OCI-LY1 (cell line): ENCODE data around the gene SOCS4.

ENCODE experiments used
- H2AFZ ChIP-seq: fragments of 200-600 bp; sonication (generic), shearing (Covaris generic); 2 replicates; pipeline ENCODE4 v1.6.0; 2014; ENCODE audit warnings: antibody characterized with exemption, mild to moderate bottlenecking, low read length
- H3F3A ChIP-seq: fragments of 200-600 bp; sonication (generic), shearing (Covaris generic); 2 replicates; pipeline ENCODE4 v1.6.0; 2014; ENCODE audit warnings: mild to moderate bottlenecking, antibody characterized with exemption, low read length, moderate library complexity; ENCODE audit not compliant: insufficient read depth
- H3K27ac ChIP-seq: fragments of 200-600 bp; sonication (generic); 2 replicates; pipeline ENCODE4 v1.5.1; 2014; ENCODE audit warnings: low read length, mixed run types, mild to moderate bottlenecking, low read depth; ENCODE audit not compliant: poor library complexity, severe bottlenecking
- H3K27me3 ChIP-seq: fragments of 200-600 bp; sonication (generic); 2 replicates; pipeline ENCODE4 v1.6.0; 2014; ENCODE audit warnings: antibody characterized with exemption, mild to moderate bottlenecking, low read length, moderate library complexity; ENCODE audit not compliant: insufficient read depth
- H3K36me3 ChIP-seq: fragments of 200-600 bp; sonication (generic); 2 replicates; pipeline ENCODE4 v1.6.1; 2014; ENCODE audit warnings: mild to moderate bottlenecking, antibody characterized with exemption, low read length, moderate library complexity, mixed read lengths; ENCODE audit not compliant: insufficient read depth
- H3K4me1 ChIP-seq: fragments of 200-600 bp; sonication (generic); 2 replicates; pipeline ENCODE4 v1.5.1; 2014; ENCODE audit warnings: mild to moderate bottlenecking, low read length, moderate library complexity; ENCODE audit not compliant: insufficient read depth, severe bottlenecking
- H3K4me2 ChIP-seq: fragments of 200-600 bp; sonication (generic), shearing (Covaris generic); 2 replicates; pipeline ENCODE4 v1.6.1; 2014; ENCODE audit warnings: low read length
- H3K4me3 ChIP-seq: fragments of 200-600 bp; sonication (generic); 2 replicates; pipeline ENCODE4 v1.5.1; 2014; ENCODE audit warnings: low read length, low read depth, mild to moderate bottlenecking, mixed read lengths; ENCODE audit not compliant: poor library complexity, severe bottlenecking
- H3K79me2 ChIP-seq: fragments of 200-600 bp; shearing (Covaris generic); 2 replicates; pipeline ENCODE4 v1.6.1; 2016; ENCODE audit warnings: mixed run types, low read length, mixed read lengths; ENCODE audit not compliant: insufficient read depth
- H3K9ac ChIP-seq: fragments of 200-600 bp; sonication (generic), shearing (Covaris generic); 2 replicates; pipeline ENCODE4 v1.6.1; 2014; ENCODE audit warnings: mild to moderate bottlenecking, low read length, mixed read lengths
- H3K9me2 ChIP-seq: fragments of 200-600 bp; sonication (generic), shearing (Covaris generic); 2 replicates; pipeline ENCODE4 v1.6.1; 2014; ENCODE audit warnings: low read depth, mild to moderate bottlenecking, low read length, mixed read lengths
- H3K9me3 ChIP-seq: fragments of 200-600 bp; shearing (Covaris generic); 2 replicates; pipeline ENCODE4 v1.6.1; 2014; ENCODE audit warnings: low read length, mixed read lengths
- H4K20me1 ChIP-seq: fragments of 200-600 bp; sonication (generic), shearing (Covaris generic); 2 replicates; pipeline ENCODE4 v1.6.0; 2016; ENCODE audit warnings: mild to moderate bottlenecking, low read length; ENCODE audit not compliant: insufficient read depth
- CTCF ChIP-seq: fragments of 200-600 bp; sonication (generic), shearing (Covaris generic); IDR thresholded peaks from 2 replicates; pipeline ENCODE4 v1.5.1; 2017; ENCODE audit warnings: mild to moderate bottlenecking, antibody characterized with exemption, low read length, moderate library complexity, mixed read lengths
- EZH2 ChIP-seq: fragments of 200-600 bp; sonication (generic), shearing (Covaris generic); IDR thresholded peaks from 2 replicates; pipeline ENCODE4 v1.8.0; 2017; ENCODE audit warnings: borderline replicate concordance, mixed run types, mild to moderate bottlenecking, antibody characterized with exemption, low read length, moderate library complexity, mixed read lengths

Gene SOCS4

GRCh38 chr14:55084401-55085059 is 57.5 kb downstream of the SOCS4 start:
- no peaks in the 10 kb centered on the region for H3F3A ChIP-seq
- H3K4me2 ChIP-seq = no peak overlapping the region
- H2AFZ ChIP-seq = no peak overlapping the region
- H3K27ac ChIP-seq = no peak overlapping the region
- H3K27me3 ChIP-seq = no peaks in the 10 kb centered on the region
- H3K4me1 ChIP-seq = no peaks in the 10 kb centered on the region
- no peaks in the 10 kb centered on the region for H4K20me1 ChIP-seq
- H3K9ac ChIP-seq = no peak overlapping the region
- no peaks in the 10 kb centered on the region for H3K9me2 ChIP-seq
- TF ChIP-seq CTCF = no peak
- TF ChIP-seq EZH2 = no peak
- H3K9me3 ChIP-seq = no peaks in the 10 kb centered on the region
- no peaks in the 10 kb centered on the region; the same call in 1 of the 2 replicates for H3K36me3 ChIP-seq
- H3K4me3 ChIP-seq = no peak overlapping the region
- no peaks in the 10 kb centered on the region for H3K79me2 ChIP-seq

GRCh38 chr14:55085060-55085660 is 58.1 kb downstream of the SOCS4 start:
- no peak overlapping the region for H3K4me3 ChIP-seq
- no peak overlapping the region for H2AFZ ChIP-seq
- no peaks in the 10 kb centered on the region for H3F3A ChIP-seq
- H3K4me2 ChIP-seq = no peak overlapping the region
- H3K79me2 ChIP-seq = no peaks in the 10 kb centered on the region
- H3K27me3 ChIP-seq = no peaks in the 10 kb centered on the region
- no peaks in the 10 kb centered on the region for H3K9me3 ChIP-seq
- no peak overlapping the region for H3K9ac ChIP-seq
- H4K20me1 ChIP-seq = no peaks in the 10 kb centered on the region
- H3K36me3 ChIP-seq = no peaks in the 10 kb centered on the region; the same call in 1 of the 2 replicates
- H3K9me2 ChIP-seq = no peaks in the 10 kb centered on the region
- no peak for TF ChIP-seq EZH2
- no peak for TF ChIP-seq CTCF
- no peak overlapping the region for H3K27ac ChIP-seq
- no peaks in the 10 kb centered on the region for H3K4me1 ChIP-seq

DNA sequence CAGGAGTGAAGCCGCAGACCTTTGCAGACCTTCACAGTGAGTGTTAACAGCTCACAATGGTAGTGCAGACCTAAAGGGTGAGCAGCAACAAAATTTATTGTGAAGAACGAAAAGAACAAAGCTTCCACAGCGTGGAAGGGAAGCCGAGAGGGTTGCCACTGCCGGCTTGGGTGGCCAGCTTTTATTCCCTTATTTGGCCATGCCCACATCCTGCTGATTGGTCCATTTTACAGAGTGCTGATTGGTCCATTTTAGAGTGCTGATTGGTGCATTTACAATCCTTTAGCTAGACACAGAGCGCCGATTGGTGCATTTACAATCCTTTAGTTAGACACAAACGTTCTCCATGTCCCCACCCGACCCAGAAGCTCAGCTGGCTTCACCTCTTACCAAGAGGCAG is 59.9 kb downstream of the SOCS4 start:
- Histone ChIP-seq H3K9ac (no peak overlapping the region), H2AFZ (no peak overlapping the region), H3K9me3 (no peaks in the 10 kb centered on the region), H3K4me3 (no peak overlapping the region), H3K79me2 (no peaks in the 10 kb centered on the region), H3K27me3 (no peaks in the 10 kb centered on the region), H3K9me2 (no peaks in the 10 kb centered on the region), H3K27ac (no peak overlapping the region), H3K36me3 (no peaks in the 10 kb centered on the region; the same call in 1 of the 2 replicates), H3K4me2 (no peak overlapping the region), H3K4me1 (peaks cover 2% of the 10 kb centered on the region), H4K20me1 (no peaks in the 10 kb centered on the region), H3F3A (no peaks in the 10 kb centered on the region)
- TF ChIP-seq EZH2 (no peak), CTCF (no peak)
